ENCODE results near the gene MVD.

Gene MVD

GRCh38 chr16:88662843-88663606 lies at the start of gene MVD:
TSS of gene MVD (minus strand) at chr16:88663091. CDS start at chr16:88663080, 11 bp downstream.
- peak within 1 kb of the TSS; percentile 91 for H3K4me3 Mint-ChIP-seq
- no peaks in the 10 kb centered on the region for H3K27me3 Mint-ChIP-seq
- no peaks in the 10 kb centered on the region for H3K9me3 Mint-ChIP-seq
- H3K36me3 Mint-ChIP-seq = no peaks in the 10 kb centered on the region
- peak within 1 kb of the TSS; percentile 94 for H3K27ac Mint-ChIP-seq
- peaks cover 16% of the 10 kb centered on the region for H3K4me1 Mint-ChIP-seq

GRCh38 chr16:88712362-88712979 lies 49.6 kb upstream of the MVD start:
- Mint-ChIP-seq H3K4me1 (peaks cover 12% of the 10 kb centered on the region), H3K36me3 (peaks cover 2% of the 10 kb centered on the region), H3K27ac (no peak overlapping the region)

DNA sequence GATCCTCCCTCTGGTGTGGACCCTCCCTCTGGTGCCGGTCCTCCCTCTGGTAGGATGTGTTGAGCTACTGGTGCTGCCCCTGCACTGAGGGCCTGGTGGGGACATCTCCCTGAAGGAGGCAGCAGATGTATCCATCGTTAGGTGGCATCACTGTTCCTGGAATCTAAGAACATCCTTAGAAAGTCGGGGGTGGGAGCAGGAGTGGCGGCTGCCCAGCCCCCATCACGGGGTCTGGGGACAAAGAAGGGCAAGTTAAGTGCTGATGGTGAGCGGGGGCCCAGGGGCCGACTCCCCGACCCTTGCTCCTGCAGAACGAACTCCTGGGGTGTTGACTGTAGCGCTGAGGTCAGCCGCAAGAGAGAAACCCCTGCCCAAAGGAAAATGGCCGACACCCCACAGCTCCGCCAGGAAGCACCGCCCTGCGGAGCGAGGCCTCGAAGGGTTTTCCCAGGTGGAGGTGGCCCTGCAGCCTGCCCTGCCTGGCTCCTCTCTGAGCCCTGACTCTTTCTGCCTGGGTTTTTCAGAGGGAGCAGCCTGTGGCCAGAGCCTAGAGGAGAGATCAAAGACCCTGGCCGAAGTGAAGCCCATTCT lies 49.0 kb upstream of the MVD start:
- no peaks in the 10 kb centered on the region for H3K36me3 Mint-ChIP-seq
- no peak overlapping the region for H3K4me3 Mint-ChIP-seq
- H3K4me1 Mint-ChIP-seq = peaks cover 17% of the 10 kb centered on the region
- no peaks in the 10 kb centered on the region for H3K27me3 Mint-ChIP-seq
- H3K9me3 Mint-ChIP-seq = no peaks in the 10 kb centered on the region
- H3K27ac Mint-ChIP-seq = no peak overlapping the region

More at GRCh38 chr16:88712362-88712979, 49.6 kb upstream of the MVD start:
- Mint-ChIP-seq H3K27me3 (no peaks in the 10 kb centered on the region), H3K9me3 (no peaks in the 10 kb centered on the region), H3K4me3 (no peak overlapping the region)

GRCh38 chr16:88710556-88710955 lies 47.7 kb upstream of the MVD start:
- no peaks in the 10 kb centered on the region for H3K27me3 Mint-ChIP-seq
- peaks cover 17% of the 10 kb centered on the region for H3K4me1 Mint-ChIP-seq
- no peaks in the 10 kb centered on the region for H3K36me3 Mint-ChIP-seq
- H3K9me3 Mint-ChIP-seq = no peaks in the 10 kb centered on the region
- no peak overlapping the region for H3K27ac Mint-ChIP-seq
- H3K4me3 Mint-ChIP-seq = no peak overlapping the region

DNA sequence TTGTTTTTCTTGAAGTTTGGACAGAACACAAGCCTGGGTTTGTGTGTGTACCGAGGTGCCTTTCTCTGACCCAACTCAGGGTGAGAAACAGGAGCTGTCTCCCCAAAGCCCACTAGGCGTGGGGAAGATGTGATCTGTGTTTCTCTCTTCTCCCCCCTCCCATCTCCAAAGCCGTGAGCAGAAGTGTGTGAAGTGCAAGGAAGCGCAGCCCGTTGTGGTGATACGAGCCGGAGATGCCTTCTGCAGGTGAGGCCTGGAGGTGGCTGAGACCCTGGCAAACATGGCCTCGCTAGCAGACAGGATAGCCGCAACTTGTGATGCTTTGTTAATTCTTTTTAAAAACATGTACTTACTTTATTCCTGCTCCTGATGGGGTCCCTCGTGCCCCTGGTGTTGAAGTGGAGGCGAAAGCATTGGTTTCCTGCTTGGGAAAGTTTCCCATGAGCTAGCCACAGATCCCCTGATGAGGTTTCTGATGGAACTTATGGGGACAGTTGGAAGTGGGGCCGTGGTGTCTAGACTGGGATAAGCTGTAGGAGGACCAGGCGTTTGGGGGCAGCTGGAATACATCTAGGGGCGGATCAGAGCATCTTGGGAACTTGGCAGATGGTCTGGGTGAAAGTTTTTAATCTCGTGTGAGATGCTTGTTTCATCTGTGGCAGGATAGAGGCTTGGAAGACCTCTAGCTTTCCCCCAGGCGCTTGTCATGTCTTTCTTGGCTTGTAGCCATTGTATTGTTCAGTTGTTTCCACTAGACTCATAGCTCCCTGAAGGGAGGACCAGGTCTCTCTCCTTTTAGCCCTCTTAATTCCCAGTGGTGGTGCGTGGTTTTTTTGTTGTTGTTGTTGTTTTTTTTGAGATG lies 44.3 kb upstream of the MVD start:
- Mint-ChIP-seq H3K4me1 (peaks cover 44% of the 10 kb centered on the region), H3K36me3 (no peaks in the 10 kb centered on the region)

DNA sequence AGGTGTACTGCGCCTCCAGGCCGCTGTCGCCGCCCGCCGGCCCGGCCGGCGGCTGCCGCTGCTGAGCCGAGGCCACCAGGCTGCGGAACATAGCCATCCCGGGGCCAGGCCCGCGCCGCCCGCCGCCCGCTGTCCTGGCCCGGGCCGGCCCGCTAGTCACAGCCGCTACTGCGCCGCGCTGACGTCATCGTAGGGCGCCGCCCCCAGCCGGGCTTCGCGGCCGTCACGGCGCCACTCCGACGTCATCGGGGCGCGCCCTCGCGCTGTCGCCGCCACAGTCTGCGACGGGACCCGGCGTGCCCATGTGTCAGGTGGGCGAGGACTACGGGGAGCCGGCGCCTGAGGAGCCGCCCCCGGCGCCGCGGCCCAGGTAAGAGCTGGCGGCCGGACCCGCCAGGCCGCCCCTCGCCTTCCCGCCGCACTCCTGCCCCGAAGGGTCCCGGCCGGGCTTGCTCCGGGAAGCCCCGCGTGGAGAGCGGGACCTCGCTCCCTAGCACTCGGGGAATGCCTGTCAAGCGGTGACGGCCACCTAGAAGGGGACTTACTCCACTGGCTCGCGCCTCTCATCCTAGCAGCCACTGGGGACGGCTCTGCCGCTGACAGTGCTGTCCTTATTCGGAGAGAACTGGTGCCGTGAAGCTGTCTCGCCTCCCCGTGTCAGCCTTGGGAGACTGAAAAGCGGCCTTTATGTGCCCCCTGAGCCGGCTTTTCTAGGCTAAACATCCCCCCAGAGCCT lies 43.5 kb upstream of the MVD start, which contains the start of the genes CTU2 and RNF166:
Gene CTU2 (plus strand): TSS at position 275 of the 736 bp plus-strand sequence. CDS start 28 bp downstream, at position 303.
Gene RNF166 (minus strand): TSS at position 180 of the 736 bp plus-strand sequence. CDS start 83 bp downstream, at position 97.
- Mint-ChIP-seq H3K27me3 (no peaks in the 10 kb centered on the region), H3K27ac (peak within 1 kb of the TSS; percentile 75), H3K9me3 (no peaks in the 10 kb centered on the region), H3K36me3 (no peaks in the 10 kb centered on the region), H3K4me1 (peaks cover 45% of the 10 kb centered on the region), H3K4me3 (peak within 1 kb of the TSS; percentile 89)

More for the DNA sequence above, 44.3 kb upstream of the MVD start:
- H3K4me3 Mint-ChIP-seq = peak overlapping the region; percentile 86
- H3K27ac Mint-ChIP-seq = peak overlapping the region; percentile 56
- no peaks in the 10 kb centered on the region for H3K27me3 Mint-ChIP-seq
- H3K9me3 Mint-ChIP-seq = no peaks in the 10 kb centered on the region

DNA sequence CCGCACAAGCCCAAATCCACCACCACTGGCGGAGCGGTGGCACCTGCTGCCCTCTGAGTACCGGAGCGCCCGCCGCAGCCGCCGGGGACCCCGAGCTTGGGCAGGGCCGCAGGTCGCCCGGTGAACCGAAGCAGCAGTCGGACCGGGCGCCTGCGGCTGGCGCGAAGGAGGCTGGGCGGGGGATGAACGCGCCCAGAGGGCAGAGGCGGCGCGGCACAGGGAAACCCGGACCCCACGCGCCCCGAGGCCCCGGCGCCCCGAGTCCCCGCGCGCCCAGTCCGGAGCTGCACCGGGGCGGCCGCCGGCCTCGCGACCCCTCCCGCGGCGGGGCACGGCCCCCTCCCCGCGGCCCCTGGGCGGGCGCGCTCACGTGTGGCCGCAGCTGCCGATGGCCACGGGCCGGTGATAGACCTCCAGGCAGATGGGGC lies 42.9 kb upstream of the MVD start:
- Mint-ChIP-seq H3K4me1 (peaks cover 49% of the 10 kb centered on the region), H3K27me3 (no peaks in the 10 kb centered on the region), H3K36me3 (no peaks in the 10 kb centered on the region), H3K9me3 (no peaks in the 10 kb centered on the region), H3K27ac (no peak overlapping the region), H3K4me3 (peak overlapping the region; percentile 89)

DNA sequence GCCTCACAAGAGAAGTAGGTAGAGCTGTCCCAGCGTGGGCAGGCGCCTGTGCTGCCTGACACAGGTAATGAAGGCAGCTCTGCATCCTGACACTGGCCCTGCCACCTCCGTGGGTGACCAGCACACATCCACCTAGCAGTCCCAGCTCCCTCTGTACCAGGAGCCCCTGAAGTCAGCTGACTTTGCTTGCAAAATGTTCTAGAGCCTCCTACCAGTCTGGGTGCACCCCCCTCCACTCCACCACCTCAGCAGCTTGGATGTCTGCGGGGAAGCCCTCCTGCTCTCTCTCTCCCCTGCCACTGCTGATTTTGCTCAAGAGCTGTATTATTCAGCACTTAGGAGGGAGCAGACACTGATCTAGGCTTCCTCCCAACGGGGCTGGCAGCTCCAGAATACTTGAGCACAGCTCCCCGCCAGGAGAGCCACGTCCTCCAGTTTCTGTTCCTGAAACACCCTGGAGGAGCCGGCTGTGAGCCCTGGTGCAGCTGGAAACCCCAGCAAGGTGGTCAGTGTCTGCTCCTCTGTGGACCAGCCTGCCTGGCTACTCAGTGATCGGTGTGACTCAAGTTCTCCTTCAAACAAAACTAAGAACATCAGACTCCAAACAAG lies 42.3 kb upstream of the MVD start:
- Mint-ChIP-seq H3K36me3 (no peaks in the 10 kb centered on the region), H3K4me1 (peaks cover 52% of the 10 kb centered on the region)

DNA sequence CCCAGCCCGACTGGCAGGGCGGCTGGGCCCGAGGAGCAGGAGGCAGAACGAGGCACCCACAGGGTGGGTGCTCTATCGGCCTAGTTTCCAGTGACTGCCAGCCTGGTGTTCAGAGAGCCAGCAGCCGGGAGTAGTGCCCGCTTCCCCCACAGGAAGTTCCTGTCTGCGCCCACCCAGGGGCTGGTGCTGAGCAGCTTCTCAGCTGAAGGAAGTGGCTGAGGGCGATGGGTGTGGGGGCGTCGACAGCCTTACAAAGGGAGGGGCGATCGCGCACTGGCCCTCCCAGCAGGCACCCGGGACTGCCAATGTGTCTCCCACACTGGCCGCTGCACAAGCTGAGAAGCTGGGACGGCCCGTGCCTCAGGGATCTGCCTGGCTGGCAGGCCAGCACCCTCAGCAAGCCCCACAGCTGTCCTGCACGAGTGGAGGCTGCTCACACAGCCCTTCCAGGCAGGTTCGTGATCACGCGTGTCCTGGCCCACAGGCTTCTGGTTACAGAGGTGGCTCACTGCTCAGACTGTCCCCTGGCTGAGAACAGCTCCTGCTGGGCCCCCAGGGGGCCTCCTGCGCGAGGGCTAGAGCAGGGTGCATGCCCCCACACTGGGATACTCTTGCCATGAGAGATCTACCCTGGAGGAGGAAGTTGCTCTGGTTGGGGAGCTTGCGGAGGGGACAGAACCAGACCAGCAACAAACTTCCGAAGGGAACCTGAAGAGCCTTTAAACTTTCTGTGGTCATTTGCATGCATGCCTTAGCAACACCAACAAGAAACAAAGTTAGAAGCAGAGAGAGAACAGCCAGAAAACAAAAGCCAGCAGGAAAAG lies 40.8 kb upstream of the MVD start:
- H3K27ac Mint-ChIP-seq = peak overlapping the region; percentile 92
- H3K9me3 Mint-ChIP-seq = no peaks in the 10 kb centered on the region
- H3K36me3 Mint-ChIP-seq = no peaks in the 10 kb centered on the region
- no peaks in the 10 kb centered on the region for H3K27me3 Mint-ChIP-seq
- peak overlapping the region; percentile 89 for H3K4me3 Mint-ChIP-seq
- peaks cover 56% of the 10 kb centered on the region for H3K4me1 Mint-ChIP-seq

More for the DNA sequence above, 42.3 kb upstream of the MVD start:
- Mint-ChIP-seq H3K9me3 (no peaks in the 10 kb centered on the region), H3K4me3 (peak overlapping the region; percentile 89), H3K27me3 (no peaks in the 10 kb centered on the region), H3K27ac (peak overlapping the region; percentile 75)

DNA sequence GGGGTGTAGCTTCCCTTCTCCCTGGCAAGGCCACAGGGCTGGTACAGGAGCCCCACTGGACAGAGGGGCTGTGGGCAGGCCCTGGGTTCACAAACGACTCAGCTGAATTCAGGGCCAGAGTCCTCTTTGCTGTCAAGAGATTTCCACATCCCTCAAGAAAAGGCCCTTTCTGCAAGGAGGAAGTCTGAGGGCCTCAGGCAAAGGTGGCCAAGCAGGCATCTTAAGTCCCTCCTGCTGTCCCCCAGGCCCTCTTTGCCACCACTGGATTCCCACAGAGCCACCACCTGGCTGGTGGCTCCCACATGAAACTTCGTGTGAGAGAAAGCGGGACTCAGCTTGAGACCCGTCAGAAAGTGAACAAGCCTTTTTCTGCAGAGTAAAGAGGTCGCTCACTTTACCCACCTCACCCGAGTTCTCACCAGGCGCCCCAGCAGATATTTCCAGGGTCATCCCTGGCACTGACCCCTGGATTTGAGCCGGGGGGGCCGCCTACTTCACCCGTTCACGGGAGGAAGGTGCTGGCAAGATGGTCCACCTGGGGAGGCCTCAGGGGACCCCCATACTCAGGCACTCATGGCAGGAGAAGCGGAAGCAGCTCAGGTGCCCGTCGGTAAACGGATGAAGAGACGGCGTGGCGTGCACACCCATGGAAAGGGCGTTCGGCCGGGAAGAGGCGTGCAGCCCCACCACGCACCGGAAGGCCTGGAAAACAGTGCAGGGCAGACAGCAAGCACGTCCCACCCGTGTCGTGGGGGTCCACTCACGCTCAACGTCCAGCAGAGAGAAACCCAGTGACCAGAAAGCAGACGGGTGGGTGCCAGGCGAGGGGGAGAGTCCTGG lies 39.7 kb upstream of the MVD start:
- no peaks in the 10 kb centered on the region for H3K9me3 Mint-ChIP-seq
- peak overlapping the region; percentile 89 for H3K4me3 Mint-ChIP-seq
- H3K4me1 Mint-ChIP-seq = peaks cover 64% of the 10 kb centered on the region
- no peaks in the 10 kb centered on the region for H3K36me3 Mint-ChIP-seq
- no peaks in the 10 kb centered on the region for H3K27me3 Mint-ChIP-seq
- H3K27ac Mint-ChIP-seq = peak overlapping the region; percentile 92

- Mint-ChIP-seq H3K4me3 (peak overlapping the region; percentile 89), H3K27me3 (no peaks in the 10 kb centered on the region), H3K9me3 (no peaks in the 10 kb centered on the region), H3K27ac (peak overlapping the region; percentile 95), H3K4me1 (peaks cover 60% of the 10 kb centered on the region), H3K36me3 (no peaks in the 10 kb centered on the region)
Measured at GRCh38 chr16:88701581-88702370, 38.9 kb upstream of the MVD start.

All from activated naive CD4-positive, alpha-beta T cell treated with anti-CD3 and anti-CD28 coated beads, Interleukin-2, amount 50 U/mL, for 24 hours (primary cell).